ENCODE data around the gene SLC25A42.
"Not testable (repeated sequence)": the region's sequence is repeated elsewhere in the genome, so short reads cannot be mapped to it uniquely, and the experiment has no call there.

Gene SLC25A42

GRCh38 chr19:19139876-19140229, 76.1 kb downstream of the SLC25A42 start:
- DNase-seq = no peak

GRCh38 chr19:19140476-19140875, 76.7 kb downstream of the SLC25A42 start:
- DNase-seq = no peak

- no peak for DNase-seq
Observed at GRCh38 chr19:19142347-19142746, 78.6 kb downstream of the SLC25A42 start.

GRCh38 chr19:19145281-19145680, 81.5 kb downstream of the SLC25A42 start:
- DNase-seq = no peak

GRCh38 chr19:19145684-19146608, 82.2 kb downstream of the SLC25A42 start:
- peak; percentile 91 for DNase-seq

- DNase-seq = no peak
Observed at GRCh38 chr19:19146865-19147264, 83.1 kb downstream of the SLC25A42 start.

DNA sequence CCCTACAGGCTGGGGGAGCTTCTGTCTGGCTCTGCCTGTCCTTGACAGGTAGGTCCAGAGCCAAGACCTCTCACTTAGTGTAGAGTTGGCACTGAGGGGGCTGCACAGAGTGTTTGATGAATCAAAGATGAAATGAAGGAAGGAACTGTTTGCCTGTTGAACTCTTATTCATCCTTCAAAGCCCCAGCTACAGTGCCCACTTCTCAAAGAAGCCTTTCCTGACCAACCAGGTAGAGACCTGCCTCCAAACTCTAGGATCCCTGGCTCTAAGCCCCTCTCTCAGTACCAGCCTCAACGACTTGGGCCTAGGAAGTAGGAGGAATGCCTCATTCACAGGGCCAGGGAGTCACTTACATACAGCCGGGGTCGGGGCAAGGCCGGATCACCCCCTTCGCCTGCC, 83.5 kb downstream of the SLC25A42 start:
- no peak for DNase-seq

DNA sequence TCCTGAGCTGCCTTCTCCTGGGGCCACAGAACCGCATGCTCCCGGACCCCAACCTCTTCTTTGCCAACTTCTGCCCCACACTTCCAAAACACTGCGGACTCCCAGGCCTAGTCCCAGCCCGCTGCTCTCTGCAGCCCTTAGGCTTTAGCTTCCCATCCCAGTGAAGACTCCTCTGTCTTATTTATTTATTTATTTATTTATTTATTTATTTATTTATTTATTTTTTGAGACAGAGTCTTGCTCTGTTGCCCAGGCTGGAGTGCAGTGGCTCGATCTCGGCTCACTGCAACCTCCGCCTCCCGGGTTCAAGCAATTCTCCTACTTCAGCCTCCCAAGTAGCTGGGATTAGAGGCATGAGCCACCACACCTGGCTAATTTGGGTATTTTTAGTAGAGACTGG, 84.7 kb downstream of the SLC25A42 start:
- DNase-seq = not testable (repeated sequence)

GRCh38 chr19:19149435-19149834, 85.6 kb downstream of the SLC25A42 start:
- no peak for DNase-seq

DNA sequence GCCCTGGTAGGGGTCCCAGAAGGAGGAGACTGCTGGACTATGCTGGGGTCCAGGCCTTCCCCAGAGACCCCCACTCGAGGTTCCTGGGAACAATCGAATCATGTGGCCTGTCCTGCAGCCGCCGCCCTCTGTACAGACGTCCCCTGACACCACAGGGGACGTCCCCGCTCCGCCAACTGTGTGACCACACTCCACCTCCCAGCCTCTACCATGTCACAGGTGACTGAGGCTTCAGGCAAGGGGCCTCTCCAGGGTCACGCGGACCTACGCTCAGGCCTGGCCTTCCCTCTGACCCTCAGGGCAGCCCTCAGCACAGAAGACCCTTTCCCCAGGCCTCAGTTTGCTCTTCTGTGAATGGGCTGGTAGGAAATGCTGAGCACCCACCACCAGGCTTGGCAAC, 87.6 kb downstream of the SLC25A42 start:
- DNase-seq = no peak

DNA sequence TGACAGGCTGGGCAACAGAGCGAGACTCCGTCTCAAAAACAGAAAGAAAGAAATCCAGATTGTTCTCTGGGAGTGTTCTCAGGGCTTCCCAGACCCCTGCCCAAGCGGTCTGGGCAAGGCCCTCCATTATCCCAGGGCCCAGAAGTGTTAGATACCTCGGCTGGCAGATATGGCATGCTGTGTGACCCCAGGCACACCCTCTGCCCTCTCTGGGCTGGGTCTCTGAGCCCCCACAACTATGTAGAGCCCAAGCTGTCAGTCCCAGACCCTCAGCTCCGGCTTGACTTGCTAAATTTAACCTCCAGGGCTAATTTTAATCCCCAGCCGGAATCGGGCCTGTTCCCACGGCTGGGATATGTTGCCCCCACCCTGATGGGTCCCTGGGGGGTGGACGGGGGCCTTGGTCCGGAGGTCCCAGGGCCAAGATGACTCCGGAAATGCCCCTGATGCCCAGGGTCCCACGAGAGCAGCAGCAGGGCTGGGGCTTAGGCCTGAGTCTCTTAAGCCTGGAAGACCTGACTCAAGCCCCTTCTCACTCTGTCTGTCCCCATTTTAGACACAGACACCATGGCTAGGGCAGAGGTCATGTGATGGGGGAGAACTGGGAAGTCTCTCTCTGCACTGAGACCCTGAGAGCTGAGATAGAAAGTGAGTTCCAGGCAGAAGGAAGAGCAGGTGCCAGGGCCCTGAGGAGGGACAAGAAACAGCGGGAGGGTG, 89.0 kb downstream of the SLC25A42 start:
- no peak for DNase-seq

DNA sequence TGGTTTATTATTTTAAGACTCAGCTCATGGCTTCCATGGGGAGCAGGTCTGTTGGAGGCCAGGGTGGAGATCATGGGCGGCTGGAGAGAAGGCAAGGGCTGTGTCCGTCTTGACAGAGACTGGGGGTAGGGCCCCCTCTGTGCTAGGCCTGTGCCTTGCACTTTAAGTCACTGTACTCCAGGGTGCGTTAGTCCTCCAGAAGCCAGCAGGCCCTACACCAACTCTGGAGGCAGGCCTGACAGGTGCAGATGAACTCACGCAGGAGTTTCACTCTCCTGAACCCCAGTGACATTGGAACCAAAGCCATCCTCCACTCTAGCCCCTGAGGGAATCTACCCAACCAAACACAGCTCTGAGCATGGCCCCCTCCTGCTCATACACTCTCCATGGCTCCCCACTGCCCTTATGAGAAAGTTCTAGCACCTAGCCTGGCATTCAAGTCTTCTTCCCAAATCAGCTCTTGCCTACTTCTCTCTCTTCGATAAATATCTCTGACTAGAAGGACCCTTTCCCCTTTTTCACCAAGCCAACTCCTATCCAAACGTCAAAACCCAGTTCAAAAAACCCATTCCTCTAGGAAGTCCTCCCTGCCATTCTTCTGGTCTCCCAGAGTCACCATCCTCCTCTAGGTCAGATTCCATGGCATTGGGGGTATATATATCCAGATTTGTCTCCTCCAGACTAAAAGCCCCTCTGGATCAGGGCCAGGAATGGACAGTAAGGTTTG, 91.1 kb downstream of the SLC25A42 start:
- no peak for DNase-seq

DNA sequence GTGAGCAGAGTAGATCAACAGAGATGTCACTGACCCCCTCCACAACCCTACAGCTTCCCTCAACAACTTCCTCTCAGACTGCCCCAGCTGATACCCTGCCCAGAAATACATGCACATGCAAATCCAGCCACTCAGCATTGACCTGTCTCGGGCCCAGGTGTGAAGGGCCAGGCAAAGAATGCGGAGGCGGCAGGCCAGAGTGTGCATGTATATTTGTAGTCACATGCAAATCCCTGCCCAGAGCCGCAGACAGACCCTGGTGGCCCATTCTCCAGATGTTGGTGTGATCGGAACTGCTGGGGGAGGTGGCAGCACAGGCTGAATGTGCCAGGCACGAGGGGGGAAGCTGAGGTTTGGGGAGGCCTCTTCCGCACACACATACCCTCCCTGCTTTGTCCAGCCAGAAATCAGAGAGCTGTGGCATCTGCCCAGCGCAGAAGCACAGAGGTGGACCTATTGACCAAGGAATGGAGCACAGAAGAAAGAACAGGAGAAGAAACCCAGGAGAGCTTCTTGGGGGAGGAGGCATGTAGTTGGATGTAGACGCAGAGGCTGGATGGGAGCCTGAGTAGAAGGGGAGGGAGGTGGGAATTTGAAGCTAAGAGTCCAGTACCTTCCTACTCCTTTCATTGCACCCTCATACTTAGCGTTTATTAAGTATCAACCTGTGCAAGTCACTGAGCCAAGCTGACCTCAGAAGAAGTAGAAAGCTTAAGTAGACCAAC, 91.9 kb downstream of the SLC25A42 start:
- no peak for DNase-seq

GRCh38 chr19:19157808-19158207, 94.0 kb downstream of the SLC25A42 start:
- DNase-seq = no peak

DNA sequence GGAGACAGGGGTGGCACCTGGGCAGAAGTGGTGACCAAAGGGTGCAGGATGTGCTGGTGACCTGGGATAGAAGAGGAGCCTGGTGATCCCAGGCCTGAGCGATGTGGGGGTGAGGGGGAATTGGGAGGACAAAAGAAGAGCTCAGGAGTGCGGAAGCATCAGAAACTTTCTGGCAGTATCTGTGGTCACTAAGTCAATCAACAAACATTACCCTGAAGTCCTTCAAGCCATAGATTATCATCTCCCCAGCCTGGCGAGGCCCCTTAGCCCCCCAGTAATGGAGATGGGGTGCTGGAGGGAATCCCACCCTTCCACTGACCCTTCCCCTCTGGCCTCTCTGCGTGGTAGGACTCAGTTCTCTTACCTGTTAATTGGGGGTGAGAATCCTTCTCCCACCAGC, 95.7 kb downstream of the SLC25A42 start:
- DNase-seq = no peak

DNA sequence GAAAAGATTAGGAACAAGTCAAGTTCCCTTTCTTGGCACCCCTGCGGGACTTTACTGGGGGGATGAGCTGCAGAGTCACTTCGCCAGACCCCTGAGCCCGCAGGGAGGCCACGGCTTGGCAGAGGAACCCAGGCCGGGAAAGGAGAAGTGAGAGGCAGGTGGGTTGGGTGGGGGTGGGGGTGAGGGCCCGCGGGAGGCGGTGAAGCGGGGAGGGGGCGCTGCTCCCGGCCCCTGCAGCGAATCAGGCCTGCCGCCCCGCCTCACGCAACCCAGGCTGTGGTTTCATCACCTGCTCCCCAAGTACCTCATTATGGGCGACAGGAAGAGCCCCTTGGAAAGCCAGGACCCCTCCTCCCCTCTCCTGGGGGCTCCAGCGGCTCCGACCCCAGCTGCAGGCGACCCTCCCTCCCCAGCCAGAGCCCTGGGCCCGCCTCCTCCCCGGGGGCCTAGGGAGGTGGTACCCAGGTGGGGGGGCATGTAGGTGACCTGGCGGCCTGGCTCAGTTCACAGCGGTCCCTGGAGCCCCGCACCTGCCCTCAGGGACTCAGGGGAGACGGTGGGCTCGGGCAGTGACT, 96.8 kb downstream of the SLC25A42 start:
- DNase-seq = no peak

- DNase-seq = no peak
Observed at GRCh38 chr19:19162495-19162894, 98.7 kb downstream of the SLC25A42 start.

Measured in activated T-cell treated with anti-CD3 and anti-CD28 coated beads, Interleukin-2, amount 50 U/mL, for 1 hour (primary cell).